ENCODE measurements around the gene ERBIN.

DNA sequence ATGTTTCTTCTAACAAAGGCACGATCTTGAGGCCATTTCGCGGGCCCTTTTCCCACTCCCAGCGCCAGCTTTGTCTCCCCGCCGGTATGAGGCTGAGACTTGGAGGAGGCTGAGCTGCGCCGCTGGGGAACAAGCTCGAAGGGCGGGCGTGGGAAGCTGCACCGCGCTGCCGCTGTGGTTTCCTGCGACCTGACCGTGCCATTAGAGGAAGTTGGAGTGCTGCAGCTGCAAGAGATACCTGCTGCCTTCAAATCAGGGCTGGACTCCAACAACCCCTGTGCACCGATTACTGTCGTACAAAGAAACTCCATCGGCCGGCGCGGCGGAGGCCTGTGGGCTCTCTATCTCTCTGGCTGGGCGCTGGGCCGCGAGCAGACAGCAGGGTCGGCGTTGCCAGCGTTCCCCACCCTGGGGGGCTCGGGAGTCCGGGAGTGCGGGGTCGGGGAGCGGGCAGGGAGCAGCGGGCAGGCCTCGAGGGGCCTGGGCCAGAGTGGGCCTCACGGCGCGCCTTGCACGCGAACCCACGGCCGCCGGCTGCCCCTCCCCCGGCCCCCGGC, 1.3 kb upstream of the ERBIN start:
- TF ChIP-seq POLR2A (IDR thresholded peaks at IDR 0.05; ENCODE audit: low read depth, low read length) (peak; percentile 79; the same call in 1 of the 2 replicates), POLR2AphosphoS5 (IDR thresholded peaks at IDR 0.05; ENCODE audit: low read depth, low read length) (peak; percentile 78; the same call in 1 of the 2 replicates), PAX5 (IDR thresholded peaks at IDR 0.05; ENCODE audit: insufficient read depth, low read length, severe bottlenecking) (no peak), TAF1 (IDR thresholded peaks at IDR 0.05; ENCODE audit: low read depth, low read length) (peak; percentile 41), SPI1 (IDR thresholded peaks at IDR 0.05; ENCODE audit: low read depth, low read length) (peak; percentile 71), POU2F2 (IDR thresholded peaks at IDR 0.05; ENCODE audit: low read depth, low read length) (no peak)
